HG03520 (cell line): ENCODE data around the gene ARHGEF33.

Experiments
- ATAC-seq: cut with Tn5 transposase; IDR thresholded peaks from one replicate; pipeline ENCODE4 v1.9.1; 2021; ENCODE audit warnings: mild to moderate bottlenecking, moderate library complexity; ENCODE audit not compliant: unreplicated experiment

ARHGEF33 gene

DNA sequence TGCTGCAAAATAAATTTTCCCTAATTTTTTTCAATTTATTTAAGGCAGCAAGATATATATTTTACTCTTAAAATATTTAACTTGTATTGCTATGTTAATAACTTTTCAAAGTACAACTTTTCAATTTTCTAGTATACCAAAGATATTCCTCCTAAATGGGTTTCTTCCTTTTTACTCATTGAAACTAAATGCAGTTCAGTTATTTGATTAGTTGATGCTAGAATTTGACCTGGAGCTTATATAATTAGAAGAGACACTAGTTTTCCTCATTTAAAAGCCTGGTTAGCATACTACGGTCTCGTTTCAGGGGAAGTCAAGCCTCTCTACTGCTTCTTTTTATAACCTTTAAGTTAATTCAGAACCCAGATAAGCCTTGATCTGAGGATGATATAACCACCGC lies at the start of gene ARHGEF33:
Gene ARHGEF33 (plus strand): TSS at position 301 of the 400 bp plus-strand sequence. CDS start 29,573 bp downstream, outside the sequence.
- ATAC-seq: no peak

- ATAC-seq: no peak
Observed at GRCh38 chr2:38850045-38850444, 39.6 kb upstream of the ARHGEF33 start.

DNA sequence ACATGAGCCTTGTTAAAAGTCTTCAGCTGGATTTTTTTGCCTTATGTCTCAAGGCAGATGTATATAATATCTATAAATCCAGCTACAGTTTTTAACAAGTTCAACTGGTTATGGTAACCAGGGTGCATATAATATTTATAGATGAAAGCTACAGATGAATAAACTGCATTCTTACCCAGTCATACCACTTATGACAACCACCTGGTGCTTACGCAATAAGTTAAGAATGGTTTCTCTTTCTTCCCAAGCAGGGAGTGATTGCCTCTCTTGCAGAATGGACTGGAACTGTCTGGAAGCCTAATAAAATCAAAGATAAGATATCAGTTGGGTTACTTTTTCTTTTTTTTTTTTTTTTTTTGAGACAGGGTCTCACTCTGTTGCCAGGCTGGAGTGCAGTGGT lies 33.5 kb upstream of the ARHGEF33 start:
- no peak for ATAC-seq

DNA sequence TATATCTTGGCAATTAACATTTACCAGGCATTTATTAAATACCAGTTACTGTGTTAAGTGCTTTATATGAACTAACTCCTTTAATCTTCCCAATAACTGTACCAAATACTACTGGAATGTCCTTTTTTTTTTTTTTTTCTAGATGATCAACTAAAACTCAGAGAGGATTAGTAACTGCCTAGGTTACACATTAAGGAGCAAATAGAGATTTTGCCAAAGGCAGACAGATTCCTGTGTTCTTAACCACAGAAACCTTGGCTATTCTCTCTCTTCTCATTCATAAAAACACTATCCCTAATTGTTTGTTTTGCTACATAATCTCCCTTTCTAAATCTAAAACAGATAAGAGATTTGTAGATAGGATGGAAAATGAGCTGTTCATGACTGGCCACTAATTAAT lies 27.2 kb upstream of the ARHGEF33 start:
- no peak for ATAC-seq

- ATAC-seq: peak; percentile 73
Observed at GRCh38 chr2:38863061-38863695, 26.5 kb upstream of the ARHGEF33 start.

- no peak for ATAC-seq
Observed at GRCh38 chr2:38866773-38867443, 22.8 kb upstream of the ARHGEF33 start.

DNA sequence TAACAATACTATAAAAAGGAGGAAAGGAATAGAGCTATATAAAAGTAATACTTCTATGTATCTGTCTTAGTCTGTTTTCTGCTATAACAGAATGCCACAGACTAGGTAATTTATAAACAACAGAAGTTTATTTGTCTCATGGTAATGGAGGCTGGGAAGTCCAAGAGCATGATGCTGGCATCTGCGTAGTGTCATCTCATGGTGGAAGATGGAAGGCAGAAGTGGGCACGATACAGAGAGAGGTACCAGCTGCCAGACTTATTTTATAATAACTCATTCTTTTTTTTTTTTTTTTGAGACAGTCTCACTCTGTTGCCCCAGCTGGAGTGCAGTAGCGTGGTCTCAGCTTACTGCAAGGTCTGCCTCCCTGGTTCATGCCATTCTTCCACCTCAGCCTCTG lies 18.2 kb upstream of the ARHGEF33 start:
- no peak for ATAC-seq

GRCh38 chr2:38873763-38874162 lies 15.9 kb upstream of the ARHGEF33 start:
- ATAC-seq: no peak

- ATAC-seq: no peak
Observed at GRCh38 chr2:38875227-38875575, 14.5 kb upstream of the ARHGEF33 start.

- ATAC-seq: peak; percentile 100
Observed at GRCh38 chr2:38875576-38876367, 13.9 kb upstream of the ARHGEF33 start, which contains the start of the genes DHX57 and MORN2. DHX57 (minus strand) TSS chr2:38875934; CDS start chr2:38868405, 7,529 bp downstream. MORN2 (plus strand) TSS chr2:38875976.

GRCh38 chr2:38876407-38876806 lies 13.3 kb upstream of the ARHGEF33 start:
- ATAC-seq: no peak

DNA sequence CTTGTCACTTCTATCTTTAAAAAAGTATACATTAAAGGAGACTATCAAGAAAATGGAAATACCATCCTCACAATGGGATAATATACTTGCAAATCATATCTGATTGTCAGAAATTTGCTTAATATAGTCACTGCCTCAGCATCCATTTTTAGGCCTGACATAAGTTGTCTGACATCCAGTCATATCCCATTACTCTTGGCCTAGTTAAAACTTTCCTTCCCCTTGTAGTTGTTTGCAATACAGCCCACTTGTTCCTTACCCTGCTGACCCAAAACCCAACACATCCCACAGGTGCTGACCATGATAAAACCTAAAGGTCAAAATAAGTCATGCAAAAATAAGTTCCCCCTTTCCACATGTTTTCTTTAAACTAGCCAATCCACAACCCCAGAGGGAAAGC lies 3.6 kb upstream of the ARHGEF33 start:
- ATAC-seq: no peak

GRCh38 chr2:38887347-38887746 lies 2.3 kb upstream of the ARHGEF33 start:
- ATAC-seq: no peak

DNA sequence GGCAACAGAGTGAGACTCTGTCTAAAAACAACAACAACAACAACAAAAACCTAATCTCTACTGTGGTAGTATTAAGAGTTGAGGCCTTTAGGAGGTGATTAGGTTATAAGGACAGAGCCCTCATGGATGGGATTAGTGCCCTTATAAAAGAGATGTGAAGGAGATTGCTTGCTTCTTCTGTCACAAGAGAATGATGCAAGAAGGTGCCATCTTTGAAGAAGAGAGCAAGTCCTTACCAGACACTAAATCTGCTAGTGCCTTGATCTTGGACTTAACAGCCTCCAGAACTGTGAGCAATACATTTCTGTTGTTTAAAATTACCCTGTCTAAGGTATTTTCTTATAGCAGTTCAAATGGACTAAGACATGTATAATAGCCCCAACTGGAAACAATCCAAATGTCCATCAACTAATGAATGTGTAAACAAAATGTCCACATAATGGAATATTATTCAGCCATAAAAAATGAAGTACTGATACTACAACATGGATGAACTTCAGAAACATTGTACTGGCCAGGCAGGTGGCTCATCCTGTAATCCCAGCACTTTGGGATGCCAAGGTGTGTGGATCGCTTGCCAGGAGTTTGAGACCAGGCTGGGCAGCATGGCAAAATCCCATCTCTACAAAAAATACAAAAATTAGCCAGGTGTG lies 1.6 kb upstream of the ARHGEF33 start:
- ATAC-seq: no peak

DNA sequence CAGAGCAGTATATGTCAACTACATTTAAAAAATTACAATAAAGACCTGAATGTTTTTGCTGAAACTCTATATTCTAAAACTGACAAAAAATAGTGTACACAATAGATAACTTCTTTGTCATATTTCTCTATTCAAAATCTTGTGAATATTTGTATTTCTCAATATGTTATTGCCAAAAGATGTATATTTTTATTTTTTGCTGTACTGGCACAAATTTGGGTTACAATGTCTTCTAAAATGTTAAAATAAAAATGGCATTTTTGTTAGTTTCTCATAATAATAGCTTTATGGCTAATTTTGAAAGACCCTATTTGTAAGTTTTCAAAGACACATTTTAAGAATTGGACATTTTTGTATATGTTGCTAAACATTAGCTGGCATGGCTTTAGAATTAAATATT lies 630 bp upstream of the ARHGEF33 start:
- ATAC-seq: no peak

DNA sequence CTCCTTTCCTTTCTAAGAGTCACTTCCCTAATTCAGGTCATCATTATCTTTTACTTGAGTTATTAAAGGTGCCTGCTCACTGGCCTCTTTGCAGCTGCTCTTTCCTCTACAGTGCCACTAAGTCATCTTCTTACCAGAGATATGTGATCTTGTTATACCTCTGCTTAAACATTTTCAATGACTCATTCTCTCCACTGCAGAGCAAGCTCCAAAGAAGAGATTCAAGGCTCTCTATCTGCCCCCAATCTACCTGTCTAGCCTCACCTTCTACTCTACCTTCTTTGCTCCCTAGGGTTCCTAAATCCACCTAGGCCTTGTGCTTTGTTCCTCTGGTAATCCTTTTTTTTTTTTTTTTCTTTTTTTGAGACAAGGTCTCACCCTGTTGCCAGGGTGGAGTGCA lies 3.1 kb downstream of the ARHGEF33 start:
- no peak for ATAC-seq

DNA sequence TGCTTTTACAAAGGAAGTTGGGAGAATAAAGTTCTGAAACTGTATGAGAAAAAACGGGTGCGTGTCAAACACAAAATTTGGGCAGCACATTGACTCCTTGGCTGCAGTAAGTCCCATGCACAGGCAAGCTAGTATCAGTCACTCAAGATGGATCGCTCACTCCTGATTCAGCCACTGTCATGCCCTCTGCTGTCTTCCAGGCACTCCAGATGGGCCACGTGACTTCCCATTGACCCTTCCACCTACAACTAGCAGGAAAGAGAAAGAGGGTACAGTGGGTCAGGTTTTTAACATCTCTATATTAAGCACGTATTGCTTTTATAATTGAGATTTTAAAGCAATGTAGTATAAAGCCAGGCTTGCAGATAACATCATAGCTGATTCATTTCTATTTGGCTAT lies 8.6 kb downstream of the ARHGEF33 start:
- no peak for ATAC-seq

GRCh38 chr2:38900726-38901125 lies 11.1 kb downstream of the ARHGEF33 start:
- ATAC-seq: no peak

DNA sequence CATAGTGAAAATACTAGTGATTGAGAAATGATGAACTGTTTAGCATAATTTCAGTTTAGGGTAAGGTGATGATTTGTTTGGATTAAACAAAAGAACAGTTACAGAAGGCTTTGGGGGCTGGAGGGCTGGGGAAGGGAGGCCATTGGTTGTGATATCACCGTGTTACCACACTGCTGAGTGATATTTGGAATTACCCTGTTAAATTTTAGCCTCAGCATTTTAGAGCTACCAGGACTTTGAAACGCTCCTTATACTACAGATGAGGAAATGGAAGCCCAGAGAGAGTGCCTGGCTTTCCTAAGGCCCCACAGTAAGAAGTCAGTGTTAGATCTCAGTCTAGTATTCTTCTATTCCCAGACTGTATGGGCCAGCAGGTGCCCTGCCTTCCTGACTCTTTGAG lies 15.6 kb downstream of the ARHGEF33 start:
- ATAC-seq: no peak

- ATAC-seq: no peak
Observed at GRCh38 chr2:38907242-38907641, 17.6 kb downstream of the ARHGEF33 start.
